Neural crest cell (in vitro differentiated cells): ENCODE data around the gene IL36RN. TPM values are rescaled to one million over a fixed set of nuclear protein-coding genes. Genes with fewer than 3 reads are reported as not detected.

Source experiments
- DNase-seq: peaks from one replicate; pipeline ENCODE4 v3.0.0; 2021; ENCODE audit warnings: low read depth, mixed read lengths, low spot score
- H3K27ac Mint-ChIP-seq: one replicate; pipeline ENCODE4 v1.8.0; 2021; ENCODE audit warnings: mild to moderate bottlenecking, mixed read lengths; ENCODE audit not compliant: unreplicated experiment
- H3K27me3 Mint-ChIP-seq: 2 replicates; pipeline ENCODE4 v1.8.0; 2021; ENCODE audit warnings: low read depth, mild to moderate bottlenecking, mixed read lengths
- H3K36me3 Mint-ChIP-seq: 2 replicates; pipeline ENCODE4 v1.8.0; 2021; ENCODE audit warnings: low read depth, mild to moderate bottlenecking, mixed read lengths
- H3K4me1 Mint-ChIP-seq: 2 replicates; pipeline ENCODE4 v1.8.0; 2021; ENCODE audit warnings: mixed read lengths
- H3K4me3 Mint-ChIP-seq: one replicate; pipeline ENCODE4 v1.8.0; 2021; ENCODE audit warnings: mild to moderate bottlenecking, mixed read lengths
- H3K9me3 Mint-ChIP-seq: 2 replicates; pipeline ENCODE4 v1.8.0; 2021; ENCODE audit warnings: mixed read lengths
- total RNA-seq: library from RNA; stranded (reverse); gene quantifications from 2 replicates; pipeline ENCODE4 v1.2.1, GENCODE V29; 2021
- TF ChIP-seq, protein P1 (sequence below): fragments of 200-600 bp; sonication (generic); conservative IDR thresholded peaks from 2 replicates; pipeline ENCODE4 v1.5.0; 2021; ENCODE audit warnings: antibody characterized with exemption, mild to moderate bottlenecking

Gene IL36RN
- total RNA-seq, 1 donor from 2014 or later: not detected

DNA sequence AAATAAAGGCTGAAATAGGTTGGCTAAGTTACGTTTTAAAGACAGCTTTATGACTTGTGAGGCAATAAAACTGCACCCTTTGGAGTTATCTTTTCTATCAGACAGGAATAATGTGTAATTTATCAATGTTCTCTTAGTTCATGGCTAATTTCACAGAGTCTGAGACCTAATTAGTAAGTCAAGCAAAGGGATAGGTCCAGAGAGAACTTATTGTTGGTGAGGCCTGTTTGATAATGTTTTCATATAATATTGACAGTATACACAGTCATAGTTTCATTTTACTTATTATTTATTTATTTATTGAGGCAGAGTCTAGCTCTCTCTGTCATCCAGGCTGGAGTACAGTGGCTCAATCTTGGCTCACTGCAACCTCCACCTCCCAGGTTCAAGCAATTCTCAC lies 1.9 kb upstream of the IL36RN start:
- Mint-ChIP-seq H3K9me3 (peaks cover 18% of the 10 kb centered on the region), H3K27ac (no peak overlapping the region)

DNA sequence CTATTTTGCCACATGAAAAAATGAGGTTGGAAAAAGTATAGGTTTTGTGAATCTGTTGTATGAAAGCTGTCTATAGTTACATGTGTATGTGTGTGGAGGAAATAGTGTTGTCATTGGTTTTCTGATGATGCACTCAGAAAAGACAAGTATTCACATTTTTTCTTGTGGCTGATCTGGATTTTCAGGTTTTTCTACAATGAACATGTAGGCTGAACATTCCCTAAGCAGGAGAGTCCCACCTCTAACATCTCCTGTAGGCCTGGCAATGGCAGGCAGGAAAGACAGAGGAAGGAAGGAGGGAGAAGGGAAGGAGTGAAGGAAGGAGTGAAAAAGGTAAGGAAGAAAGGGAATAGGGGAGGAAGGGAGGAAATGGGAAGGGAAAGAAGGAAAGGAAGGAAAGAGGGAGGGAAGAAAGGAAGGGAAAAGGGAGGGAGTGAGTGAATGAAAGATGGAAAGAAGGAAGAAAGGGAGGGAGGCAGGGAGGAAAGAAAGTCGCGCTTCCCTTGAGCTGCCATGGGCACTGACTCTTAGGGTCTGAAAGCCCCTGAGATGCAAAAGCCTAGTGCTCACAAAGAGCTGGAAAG lies 495 bp upstream of the IL36RN start:
- no peak for DNase-seq
- H3K27ac Mint-ChIP-seq: no peak overlapping the region
- H3K36me3 Mint-ChIP-seq: peaks cover 2% of the 10 kb centered on the region
- TF ChIP-seq, protein P1, sequence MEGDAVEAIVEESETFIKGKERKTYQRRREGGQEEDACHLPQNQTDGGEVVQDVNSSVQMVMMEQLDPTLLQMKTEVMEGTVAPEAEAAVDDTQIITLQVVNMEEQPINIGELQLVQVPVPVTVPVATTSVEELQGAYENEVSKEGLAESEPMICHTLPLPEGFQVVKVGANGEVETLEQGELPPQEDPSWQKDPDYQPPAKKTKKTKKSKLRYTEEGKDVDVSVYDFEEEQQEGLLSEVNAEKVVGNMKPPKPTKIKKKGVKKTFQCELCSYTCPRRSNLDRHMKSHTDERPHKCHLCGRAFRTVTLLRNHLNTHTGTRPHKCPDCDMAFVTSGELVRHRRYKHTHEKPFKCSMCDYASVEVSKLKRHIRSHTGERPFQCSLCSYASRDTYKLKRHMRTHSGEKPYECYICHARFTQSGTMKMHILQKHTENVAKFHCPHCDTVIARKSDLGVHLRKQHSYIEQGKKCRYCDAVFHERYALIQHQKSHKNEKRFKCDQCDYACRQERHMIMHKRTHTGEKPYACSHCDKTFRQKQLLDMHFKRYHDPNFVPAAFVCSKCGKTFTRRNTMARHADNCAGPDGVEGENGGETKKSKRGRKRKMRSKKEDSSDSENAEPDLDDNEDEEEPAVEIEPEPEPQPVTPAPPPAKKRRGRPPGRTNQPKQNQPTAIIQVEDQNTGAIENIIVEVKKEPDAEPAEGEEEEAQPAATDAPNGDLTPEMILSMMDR: no peak
- no peak overlapping the region for H3K4me3 Mint-ChIP-seq
- peaks cover 10% of the 10 kb centered on the region for H3K27me3 Mint-ChIP-seq
- peaks cover 15% of the 10 kb centered on the region for H3K9me3 Mint-ChIP-seq
- no peaks in the 10 kb centered on the region for H3K4me1 Mint-ChIP-seq

More for the DNA sequence above, 1.9 kb upstream of the IL36RN start:
- peaks cover 2% of the 10 kb centered on the region for H3K36me3 Mint-ChIP-seq
- H3K4me1 Mint-ChIP-seq: no peaks in the 10 kb centered on the region
- no peak overlapping the region for H3K4me3 Mint-ChIP-seq
- no peak for DNase-seq
- TF ChIP-seq, protein P1: no peak
- H3K27me3 Mint-ChIP-seq: peaks cover 19% of the 10 kb centered on the region

DNA sequence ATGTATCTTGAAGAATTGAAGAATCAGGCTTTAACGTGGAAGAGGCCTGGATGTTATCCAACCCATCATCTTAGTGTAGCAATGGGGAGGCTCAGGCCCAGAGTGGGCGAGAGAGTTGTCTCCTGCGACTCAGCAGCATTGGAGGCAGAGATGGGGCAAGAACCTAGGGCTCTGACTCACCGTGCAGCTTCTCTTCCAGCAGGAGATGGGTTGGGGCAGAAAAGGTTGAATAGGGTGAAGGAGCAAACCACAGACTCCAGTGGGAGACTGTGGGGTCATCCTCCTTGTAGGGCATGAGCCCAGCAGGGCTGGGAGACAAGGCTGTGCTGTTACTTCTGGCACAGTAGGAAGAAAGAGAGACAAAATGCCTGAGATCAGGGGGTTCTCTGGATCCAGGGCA lies 1.4 kb downstream of the IL36RN start:
- DNase-seq: no peak
- peaks cover 9% of the 10 kb centered on the region for H3K9me3 Mint-ChIP-seq
- TF ChIP-seq, protein P1: no peak
- no peak overlapping the region for H3K4me3 Mint-ChIP-seq
- H3K27ac Mint-ChIP-seq: no peak overlapping the region
- H3K27me3 Mint-ChIP-seq: peaks cover 12% of the 10 kb centered on the region
- no peaks in the 10 kb centered on the region for H3K4me1 Mint-ChIP-seq
- peaks cover 2% of the 10 kb centered on the region for H3K36me3 Mint-ChIP-seq

DNA sequence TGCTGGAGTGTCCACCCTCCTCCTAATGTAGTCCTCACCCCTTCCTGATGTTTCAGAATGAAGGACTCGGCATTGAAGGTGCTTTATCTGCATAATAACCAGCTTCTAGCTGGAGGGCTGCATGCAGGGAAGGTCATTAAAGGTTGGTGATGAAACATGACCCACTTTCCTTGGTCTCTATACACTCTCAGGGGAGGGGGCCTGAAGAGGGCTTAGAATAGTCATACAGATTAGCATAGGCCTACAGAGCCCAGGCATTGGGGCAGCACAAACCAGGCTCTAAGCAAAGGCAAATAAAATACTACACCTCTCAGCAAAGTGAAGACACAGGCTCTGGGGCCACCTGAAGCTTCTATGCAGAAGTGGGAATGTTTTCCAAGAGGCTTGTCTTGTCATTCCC lies 1.8 kb downstream of the IL36RN start:
- H3K9me3 Mint-ChIP-seq: peaks cover 9% of the 10 kb centered on the region
- TF ChIP-seq, protein P1: no peak

DNA sequence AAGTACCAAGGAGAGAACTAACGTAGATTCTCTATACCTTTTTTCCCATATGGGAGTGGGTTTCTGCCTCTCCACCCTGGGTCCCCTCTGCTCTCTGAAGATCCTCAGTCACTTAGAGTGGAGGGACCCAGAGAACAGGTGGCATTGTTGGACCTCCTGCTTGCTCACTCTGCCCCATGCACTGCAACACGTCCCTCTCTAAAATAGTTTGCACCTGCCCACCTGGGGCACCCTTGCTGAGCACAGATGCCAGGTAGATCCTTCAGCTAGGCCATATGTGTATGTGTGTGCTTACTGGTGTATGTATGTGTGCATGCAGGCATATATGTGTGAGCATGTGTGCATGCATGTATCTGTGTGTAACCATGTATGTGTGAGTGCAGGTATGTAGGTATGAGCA lies 2.2 kb downstream of the IL36RN start:
- DNase-seq: no peak
- Mint-ChIP-seq H3K4me3 (no peak overlapping the region), H3K4me1 (no peaks in the 10 kb centered on the region), H3K36me3 (no peaks in the 10 kb centered on the region), H3K27ac (no peak overlapping the region), H3K27me3 (peaks cover 12% of the 10 kb centered on the region), H3K9me3 (peaks cover 6% of the 10 kb centered on the region)
- TF ChIP-seq, protein P1: no peak

More for the DNA sequence above, 1.8 kb downstream of the IL36RN start:
- H3K4me1 Mint-ChIP-seq: no peaks in the 10 kb centered on the region
- no peaks in the 10 kb centered on the region for H3K36me3 Mint-ChIP-seq
- no peak overlapping the region for H3K4me3 Mint-ChIP-seq
- no peak overlapping the region for H3K27ac Mint-ChIP-seq
- no peak for DNase-seq
- H3K27me3 Mint-ChIP-seq: peaks cover 12% of the 10 kb centered on the region
